IMR-90 (cell line): ENCODE measurements around the gene C1orf87. TPM values are rescaled to one million over a fixed set of nuclear protein-coding genes. Genes with fewer than 3 reads are reported as not detected.

Experiments
- ATAC-seq: fragments of 200-7000 bp; cut with Tn5 transposase; 2 replicates; pipeline ENCODE4 v1.9.1; 2020; ENCODE audit warnings: low read depth, mild to moderate bottlenecking, moderate library complexity
- BruUV-seq: library from RNA; stranded (reverse); fragments of 400-500 nt; replicated peaks from 2 replicates; lab custom pipeline; 2021; lab: Mats Ljungman, UMichigan
- CTCF ChIA-PET: fragments of 300-600 bp; formaldehyde crosslinking; extraction: SDS; loops from one replicate; lab custom pipeline; 2021; ENCODE audit warnings: antibody characterized with exemption; lab: Yijun Ruan, JAX
- POLR2A ChIA-PET: fragments of 300-600 bp; sonication (Branson Sonifier 250); formaldehyde crosslinking; loops from one replicate; lab custom pipeline; 2022; ENCODE audit warnings: antibody characterized with exemption; ENCODE audit not compliant: unreplicated experiment; lab: Charles Lee
- DNase-seq: peaks from one replicate; pipeline ENCODE4 v3.0.0; 2013
- H2AFZ ChIP-seq: replicated peaks from 2 replicates; pipeline ENCODE3; 2013; ENCODE audit warnings: low read length, mild to moderate bottlenecking; ENCODE audit not compliant: poor library complexity
- H2AK5ac ChIP-seq: 2 replicates; pipeline ENCODE4 v1.6.1; 2013; ENCODE audit warnings: low read depth, low read length, inconsistent platforms
- H2AK9ac ChIP-seq: replicated peaks from 2 replicates; pipeline ENCODE3; 2013; ENCODE audit warnings: mild to moderate bottlenecking, low read depth, low read length, moderate library complexity; ENCODE audit not compliant: poor library complexity
- H2BK120ac ChIP-seq: 2 replicates; pipeline ENCODE4 v1.6.1; 2013; ENCODE audit warnings: low read depth, low read length, inconsistent platforms
- H2BK15ac ChIP-seq: 3 replicates; pipeline ENCODE4 v1.6.1; 2013; ENCODE audit warnings: low read depth, low read length, inconsistent platforms
- H2BK20ac ChIP-seq: 2 replicates; pipeline ENCODE4 v1.6.1; 2013; ENCODE audit warnings: low read depth, mild to moderate bottlenecking, inconsistent platforms, low read length, moderate library complexity
- H2BK5ac ChIP-seq: 2 replicates; pipeline ENCODE4 v1.6.1; 2013; ENCODE audit warnings: mild to moderate bottlenecking, low read depth, low read length, inconsistent platforms; ENCODE audit not compliant: poor library complexity, severe bottlenecking
- H3K14ac ChIP-seq: replicated peaks from 2 replicates; pipeline ENCODE4 v1.6.1; 2013; ENCODE audit warnings: low read depth, low read length, inconsistent platforms
- H3K18ac ChIP-seq: 2 replicates; pipeline ENCODE4 v1.6.1; 2013; ENCODE audit warnings: low read depth, low read length, control low read depth
- H3K23ac ChIP-seq: 2 replicates; pipeline ENCODE4 v1.6.1; 2013; ENCODE audit warnings: low read depth, low read length, inconsistent platforms
- H3K27ac ChIP-seq: 2 replicates; pipeline ENCODE4 v1.5.1; 2013; ENCODE audit warnings: mild to moderate bottlenecking, control low read depth, low read length; ENCODE audit not compliant: insufficient read depth
- H3K27me3 ChIP-seq: 2 replicates; pipeline ENCODE4 v1.6.1; 2013; ENCODE audit warnings: low read length; ENCODE audit not compliant: control insufficient read depth, insufficient read depth
- H3K36me3 ChIP-seq: 2 replicates; pipeline ENCODE4 v1.6.1; 2013; ENCODE audit warnings: low read length, mixed read lengths; ENCODE audit not compliant: control insufficient read depth, insufficient read depth
- H3K4ac ChIP-seq: 2 replicates; pipeline ENCODE4 v1.6.1; 2013; ENCODE audit warnings: low read depth, low read length, inconsistent platforms
- H3K4me1 ChIP-seq: 2 replicates; pipeline ENCODE4 v1.6.1; 2013; ENCODE audit warnings: low read length, mixed read lengths; ENCODE audit not compliant: control insufficient read depth, insufficient read depth
- H3K4me2 ChIP-seq: 2 replicates; pipeline ENCODE4 v1.6.1; 2013; ENCODE audit warnings: low read depth, mild to moderate bottlenecking, control low read depth, low read length, moderate library complexity
- H3K4me3 ChIP-seq: 2 replicates; pipeline ENCODE4 v1.5.1; 2013; ENCODE audit warnings: low read depth, mild to moderate bottlenecking, control low read depth, low read length, moderate library complexity; ENCODE audit not compliant: insufficient read depth
- H3K56ac ChIP-seq: 2 replicates; pipeline ENCODE4 v1.6.1; 2013; ENCODE audit warnings: low read length, inconsistent platforms; ENCODE audit not compliant: insufficient read depth; ENCODE audit errors: extremely low read depth
- H3K79me1 ChIP-seq, 2 experiments: 2 replicates each; pipeline ENCODE4 v1.6.1; 2013; ENCODE audit warnings: low read length in 2 of 2, inconsistent platforms in 1 of 2, low read depth in 1 of 2
- H3K9ac ChIP-seq: 2 replicates; pipeline ENCODE4 v1.6.1; 2013; ENCODE audit warnings: low read depth, low read length, control low read depth
- H3K9me1 ChIP-seq: 2 replicates; pipeline ENCODE4 v1.6.1; 2013; ENCODE audit warnings: low read length, inconsistent platforms; ENCODE audit not compliant: insufficient read depth
- H3K9me3 ChIP-seq: 2 replicates; pipeline ENCODE4 v1.6.1; 2013; ENCODE audit warnings: low read length; ENCODE audit not compliant: control insufficient read depth, insufficient read depth
- H4K20me1 ChIP-seq: 2 replicates; pipeline ENCODE4 v1.6.1; 2013; ENCODE audit warnings: low read length, inconsistent platforms; ENCODE audit not compliant: insufficient read depth
- H4K5ac ChIP-seq: 2 replicates; pipeline ENCODE4 v1.6.1; 2013; ENCODE audit warnings: mild to moderate bottlenecking, low read depth, low read length, control low read depth
- H4K8ac ChIP-seq, 2 experiments: 2 replicates each; pipeline ENCODE4 v1.6.1; 2013; ENCODE audit warnings: low read depth in 2 of 2, low read length in 2 of 2, control low read depth in 1 of 2, inconsistent platforms in 1 of 2
- H4K91ac ChIP-seq: 2 replicates; pipeline ENCODE4 v1.6.1; 2013; ENCODE audit warnings: low read depth, low read length, inconsistent platforms; ENCODE audit not compliant: insufficient read depth
- MAFK ChIP-seq: IDR thresholded peaks from 2 replicates; pipeline ENCODE4 v1.6.1; 2012; ENCODE audit warnings: low read depth, low read length, improper control_type of control experiment
- MAZ ChIP-seq: IDR thresholded peaks from 2 replicates; pipeline ENCODE4 v1.6.1; 2012; ENCODE audit warnings: low read depth, mild to moderate bottlenecking, low read length, improper control_type of control experiment, moderate library complexity, borderline replicate concordance
- dilution Hi-C: fragments of 300-500 bp; cut with HindIII; formaldehyde crosslinking; loops from one replicate; pipeline ENCODE4 v1.14.3; 2018; ENCODE audit warnings: low sequenced_read_pairs; ENCODE audit not compliant: unreplicated experiment
- in situ Hi-C: fragments of 300-500 bp; cut with MboI; formaldehyde crosslinking; loops from 3 replicates; pipeline ENCODE4 v1.14.3; 2019; ENCODE audit warnings: low sequenced_read_pairs, inconsistent platforms, mixed read lengths
- intact Hi-C: fragments of 100-400 bp; cut with micrococcal nuclease; formaldehyde crosslinking; loops from 2 replicates; pipeline ENCODE4 v1.10.0; 2022
- polyA plus RNA-seq, 3 experiments: library from polyadenylated mRNA; depleted of rRNA; stranded (reverse); fragments of >200 nt; gene quantifications; 2 replicates each; pipeline ENCODE4 v1.2.3, GENCODE V29; 2012; ENCODE audit warnings: low replicate concordance in 1 of 3
- total RNA-seq: library from RNA; depleted of rRNA; stranded (reverse); fragments of >200 nt; gene quantifications from 2 replicates; pipeline ENCODE4 v1.2.3, GENCODE V29; 2012

C1orf87 gene
- total and polyA plus RNA-seq, 2 of the 4 experiments (the other 2 are of a cell fraction) = not detected

GRCh38 chr1:60054374-60054773 lies 19.2 kb downstream of the C1orf87 start:
- H3K27me3 ChIP-seq = no peaks in the 10 kb centered on the region
- no peak overlapping the region for H2BK5ac ChIP-seq
- in situ Hi-C loops = no loop called here
- intact Hi-C loops = no loop called here
- H3K4me1 ChIP-seq = no peaks in the 10 kb centered on the region
- TF ChIP-seq MAFK (peak; percentile 73), MAZ (no peak)
- no peak overlapping the region for H3K4me2 ChIP-seq
- no peak overlapping the region for H3K56ac ChIP-seq
- no peak overlapping the region for H3K4me3 ChIP-seq
- ATAC-seq = no peak
- H4K8ac ChIP-seq = no peak overlapping the region
- H3K4ac ChIP-seq = no peak overlapping the region
- no peak overlapping the region for H3K9ac ChIP-seq
- no peak overlapping the region for H2AK5ac ChIP-seq
- ChIA-PET CTCF (no interaction called here), POLR2A (no interaction called here)
- H2AK9ac ChIP-seq = no peak overlapping the region
- no TSS peak for BruUV-seq
- no peaks in the 10 kb centered on the region for H3K9me3 ChIP-seq
- H3K27ac ChIP-seq = no peak overlapping the region
- no peak overlapping the region for H2BK120ac ChIP-seq
- no peak overlapping the region for H4K91ac ChIP-seq
- H2BK15ac ChIP-seq = no peak overlapping the region
- H2BK20ac ChIP-seq = no peak overlapping the region
- no peak for DNase-seq
- no peaks in the 10 kb centered on the region for H3K9me1 ChIP-seq
- no peak overlapping the region for H3K23ac ChIP-seq
- no peaks in the 10 kb centered on the region for H3K79me1 ChIP-seq
- no peak overlapping the region for H2AFZ ChIP-seq
- no peaks in the 10 kb centered on the region for H3K36me3 ChIP-seq
- dilution Hi-C loops = no loop called here
- no peak overlapping the region for H4K5ac ChIP-seq
- H4K20me1 ChIP-seq = no peaks in the 10 kb centered on the region
- no peak overlapping the region for H3K14ac ChIP-seq
- H3K18ac ChIP-seq = no peak overlapping the region
